Right hindlimb (tissue), 1 donor: ENCODE results near the gene RARA.
"Not testable (repeated sequence)": the region's sequence is repeated elsewhere in the genome, so short reads cannot be mapped to it uniquely, and the experiment has no call there.

Experiments used
- DNase-seq: peaks from one replicate; pipeline ENCODE4 v3.0.0-alpha.2; 2018

Gene RARA

DNA sequence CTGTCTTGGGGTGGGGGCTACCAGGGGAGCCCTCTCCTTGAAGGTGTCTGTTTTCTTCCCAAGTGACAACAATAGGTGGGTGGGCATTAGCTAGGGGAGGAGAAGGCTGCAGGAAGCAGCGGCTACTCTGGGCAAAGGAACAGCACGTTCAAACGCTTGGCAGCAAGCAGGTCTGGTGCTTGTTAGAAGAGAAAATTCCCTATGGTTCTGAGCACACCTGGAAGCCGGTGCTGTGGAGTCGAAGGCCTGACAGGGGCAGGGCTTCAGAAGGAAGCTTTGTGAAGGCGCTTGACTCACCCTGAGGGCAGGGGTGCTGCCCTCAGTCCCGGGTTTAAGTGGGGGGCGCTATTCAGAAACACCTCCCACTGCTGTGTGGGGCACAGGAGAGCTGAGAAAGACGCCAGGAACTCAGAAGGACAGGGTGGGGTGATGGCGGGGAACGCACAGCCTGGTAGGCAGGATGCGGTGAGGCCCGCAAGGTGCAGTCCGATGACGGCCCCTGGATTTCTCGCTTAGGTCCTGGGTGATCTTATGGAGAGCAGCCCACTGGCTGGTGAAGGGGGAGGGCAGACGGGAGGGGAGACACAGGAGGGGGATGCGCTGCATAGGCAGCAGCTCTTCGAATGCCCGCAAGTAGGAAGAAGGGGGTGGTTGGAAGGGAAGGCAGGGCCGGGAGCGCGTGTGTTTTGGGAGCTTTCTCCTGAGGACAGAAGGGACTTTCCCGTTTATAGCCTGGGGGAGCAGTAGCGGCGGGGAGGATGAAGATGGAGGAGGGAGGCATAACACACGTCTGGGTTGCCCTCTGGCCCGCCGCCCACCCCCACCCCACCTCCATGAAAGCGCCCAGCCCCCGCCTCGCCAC lies 52.3 kb downstream of the RARA start:
- DNase-seq, result no peak

DNA sequence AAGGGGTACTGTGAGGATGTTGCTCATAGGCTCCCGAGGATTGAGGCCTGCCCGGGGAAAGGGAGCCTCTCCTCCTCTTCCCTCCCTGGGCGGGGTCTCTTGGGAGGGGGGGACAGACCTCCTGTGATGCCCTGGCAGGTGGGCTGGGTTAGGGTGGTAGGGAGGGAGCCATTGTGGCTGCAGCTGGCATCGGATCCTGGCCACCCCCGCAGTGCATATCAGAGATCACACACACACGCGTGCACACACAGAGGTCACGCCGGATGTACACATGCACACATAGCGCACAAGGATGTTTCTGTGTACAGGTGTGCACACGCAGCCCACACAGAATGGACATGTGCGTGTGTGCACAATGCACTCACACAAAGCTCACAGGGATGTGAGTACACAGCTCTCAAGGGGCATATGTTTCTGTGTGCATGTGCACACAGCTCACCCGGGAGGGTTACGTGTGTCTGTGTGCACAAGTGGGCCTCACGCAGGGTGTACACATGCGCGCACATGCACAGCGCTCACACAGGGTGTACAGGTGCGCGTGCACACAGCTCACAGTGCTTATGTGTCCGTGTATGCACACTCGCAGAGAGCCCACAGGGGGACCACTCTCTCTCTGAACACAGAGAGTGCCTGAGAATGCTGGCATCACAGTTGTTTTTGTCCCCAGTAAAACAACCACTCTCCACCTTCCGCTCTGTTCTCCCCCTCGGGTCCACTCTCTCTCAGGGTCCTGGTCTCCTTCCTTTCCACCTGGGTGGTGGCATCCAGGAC lies 53.1 kb downstream of the RARA start:
- DNase-seq, result no peak

- DNase-seq, result peak; percentile 79
Measured at GRCh38 chr17:40362696-40363110, 53.7 kb downstream of the RARA start.

DNA sequence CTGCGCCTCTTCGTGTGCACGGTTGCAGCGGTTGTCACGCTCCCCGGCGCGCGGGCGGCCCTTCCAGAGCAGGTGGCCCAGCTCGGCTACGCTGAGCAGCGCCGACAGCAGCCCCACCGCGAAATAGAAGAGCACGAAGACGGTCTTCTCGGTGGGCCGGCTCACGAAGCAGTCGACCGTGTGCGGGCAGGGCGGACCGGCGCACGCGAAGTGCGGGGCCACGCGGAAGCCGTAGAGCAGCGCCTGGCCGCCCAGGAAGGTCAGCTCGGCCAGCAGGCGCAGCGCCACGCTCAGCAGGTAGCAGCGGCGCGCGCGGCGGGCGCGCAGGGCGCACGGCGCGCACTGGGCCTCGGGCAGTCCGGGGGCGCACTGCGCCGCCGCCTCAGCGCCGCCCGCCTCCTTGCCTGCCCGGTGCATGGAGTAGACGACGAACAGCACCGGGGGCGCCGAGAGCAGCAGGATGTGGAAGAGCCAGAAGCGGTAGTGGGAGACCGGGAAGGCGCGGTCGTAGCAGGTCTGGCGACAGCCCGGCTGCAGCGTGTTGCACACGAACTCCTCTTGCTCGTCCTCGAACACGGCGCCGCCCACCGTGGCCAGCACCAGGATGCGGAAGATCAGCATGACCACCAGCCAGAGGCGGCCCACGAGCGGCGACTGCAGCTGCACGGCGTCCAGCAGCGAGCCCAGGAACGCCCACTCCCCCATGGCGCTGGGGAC lies 54.3 kb downstream of the RARA start:
- DNase-seq, result peak; percentile 52

DNA sequence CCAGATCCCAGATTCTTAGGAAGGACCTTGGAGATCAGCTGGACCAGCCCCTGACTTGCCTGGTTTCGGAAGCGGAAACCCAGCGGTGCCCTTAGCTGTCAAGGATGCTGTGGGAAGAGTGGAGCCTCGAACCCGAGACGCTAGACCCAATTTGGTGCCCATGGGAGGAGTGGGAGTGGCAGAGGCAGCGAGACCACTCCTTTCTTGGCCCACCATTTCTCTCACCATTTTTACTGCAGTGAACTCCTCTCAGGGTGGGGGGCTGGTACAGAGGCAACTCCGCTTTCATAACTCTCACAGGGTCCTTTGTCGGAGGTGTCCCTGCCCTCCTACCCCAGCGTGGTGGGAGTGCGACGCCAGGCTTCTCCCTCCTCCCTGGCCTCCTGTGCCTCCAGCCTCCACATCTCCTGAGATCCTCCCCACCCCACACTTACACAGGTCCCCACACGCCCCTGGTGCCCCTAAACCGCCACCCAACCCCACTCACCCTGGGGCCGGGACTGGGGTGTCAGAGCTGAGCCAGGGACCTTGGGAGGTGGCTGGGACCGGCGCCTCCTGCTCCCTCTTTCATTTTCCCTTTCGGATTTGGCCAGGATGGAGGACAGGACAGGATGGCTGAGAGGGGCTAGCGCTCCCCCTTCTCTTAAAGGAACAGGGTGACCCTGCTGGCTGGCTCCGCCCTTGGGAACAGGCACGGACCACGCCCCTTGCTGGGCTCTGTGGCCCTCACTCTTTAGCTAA lies 55.3 kb downstream of the RARA start, which contains the start of gene GJD3:
GJD3 (minus strand) TSS at position 617 of the 741 bp plus-strand sequence. CDS start 922 bp downstream, outside the sequence.
- peak; percentile 30 for DNase-seq

DNA sequence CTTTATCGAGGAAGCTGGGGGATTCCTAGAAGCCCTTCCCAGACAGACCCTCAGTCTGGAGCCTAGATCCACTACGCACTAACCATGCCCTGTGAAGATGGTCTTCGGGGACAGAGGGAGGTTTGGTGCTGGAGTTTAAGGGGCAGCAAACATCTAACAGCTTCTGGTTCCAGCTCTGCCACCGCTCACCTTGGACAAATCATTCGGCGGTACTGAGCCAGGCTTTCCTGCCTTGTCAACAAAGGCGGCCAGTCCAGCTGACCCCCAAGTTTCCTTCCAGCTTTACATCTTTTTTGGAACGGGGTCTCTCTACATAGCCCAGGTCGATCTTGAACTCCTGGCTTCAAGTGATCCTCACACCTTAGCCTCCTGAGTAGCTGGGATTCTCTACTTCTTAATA lies 55.9 kb downstream of the RARA start:
- no peak for DNase-seq

- DNase-seq, result no peak
Measured at GRCh38 chr17:40366076-40366860, 57.3 kb downstream of the RARA start.

- DNase-seq, result no peak
Measured at GRCh38 chr17:40366861-40367518, 58.0 kb downstream of the RARA start.

DNA sequence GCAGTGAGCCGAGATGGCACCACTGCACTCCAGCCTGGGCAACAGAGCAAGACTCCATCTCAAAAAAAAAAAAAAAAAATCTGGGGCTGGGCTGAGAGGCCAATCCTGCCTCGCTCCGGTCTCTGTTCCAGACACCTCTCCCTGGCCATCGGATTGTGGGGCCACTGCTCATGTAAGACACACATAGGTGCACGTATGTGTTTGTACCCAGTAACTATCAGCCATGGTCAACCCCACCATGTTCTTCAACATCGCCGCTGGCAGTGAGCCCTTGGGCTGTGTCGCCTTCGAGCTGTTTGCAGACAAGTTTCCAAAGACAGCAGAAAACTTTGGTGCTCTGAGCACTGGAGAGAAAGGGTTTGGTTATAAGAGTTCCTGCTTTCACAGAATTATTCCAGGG lies 58.7 kb downstream of the RARA start:
- not testable (repeated sequence) for DNase-seq

GRCh38 chr17:40369923-40370322 lies 60.9 kb downstream of the RARA start:
- DNase-seq, result no peak

GRCh38 chr17:40371261-40371929 lies 62.4 kb downstream of the RARA start:
- DNase-seq, result no peak

DNA sequence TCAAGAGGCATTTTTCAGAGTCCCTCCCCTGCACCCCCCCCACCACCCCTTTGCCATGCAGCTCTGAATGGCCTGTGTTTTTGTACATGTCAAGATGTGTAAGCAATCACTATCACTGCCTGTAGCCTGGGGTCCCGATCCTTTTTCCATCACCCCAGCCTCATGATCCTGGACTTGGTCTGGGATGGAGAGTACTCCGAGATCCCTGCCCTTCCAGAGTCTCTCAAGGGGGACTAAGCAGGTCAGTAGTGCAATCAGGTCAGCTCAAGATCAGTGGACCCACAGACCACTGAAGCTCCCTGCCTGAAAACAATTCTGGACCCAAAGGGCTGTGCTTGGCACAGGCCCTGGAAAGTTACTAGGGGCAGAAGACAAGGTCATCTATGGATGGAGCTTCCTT lies 63.1 kb downstream of the RARA start:
- no peak for DNase-seq

DNA sequence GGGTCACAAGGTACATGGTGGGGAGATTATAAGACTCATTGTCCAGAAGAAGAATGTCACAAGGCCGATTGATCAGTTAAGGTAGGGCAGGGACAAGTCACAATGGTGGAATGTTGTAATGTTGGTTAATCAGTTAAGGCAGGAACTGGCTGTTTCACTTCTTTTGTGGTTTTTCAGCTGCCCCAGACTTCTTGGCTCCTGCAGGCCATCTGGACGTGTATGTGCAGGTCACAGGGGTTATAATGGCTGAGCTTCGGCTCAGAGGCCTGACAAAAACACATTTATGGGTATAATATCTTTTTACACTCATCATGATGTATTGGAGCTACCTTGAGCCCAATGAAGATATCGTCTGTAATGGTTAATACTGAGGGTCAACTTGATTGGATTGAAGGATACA lies 63.7 kb downstream of the RARA start:
- DNase-seq, result not testable (repeated sequence)

DNA sequence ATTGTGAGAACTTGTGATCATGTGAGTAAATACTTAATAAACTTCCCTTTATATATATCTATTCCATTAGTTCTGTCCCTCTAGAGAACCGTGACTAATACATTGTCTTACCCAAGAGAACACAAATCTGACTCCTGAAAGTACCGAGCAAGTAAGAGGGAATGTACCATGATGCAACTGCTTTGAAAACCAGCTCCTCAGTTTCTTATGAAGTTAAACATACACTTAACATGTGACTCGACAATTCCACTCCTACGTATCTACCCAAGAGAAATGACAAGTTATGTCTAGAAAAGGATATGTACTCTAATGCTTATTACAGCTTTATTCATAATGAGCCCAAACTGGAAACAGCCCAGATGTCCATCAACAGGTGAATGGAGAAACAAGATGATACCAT lies 64.3 kb downstream of the RARA start:
- no peak for DNase-seq

DNA sequence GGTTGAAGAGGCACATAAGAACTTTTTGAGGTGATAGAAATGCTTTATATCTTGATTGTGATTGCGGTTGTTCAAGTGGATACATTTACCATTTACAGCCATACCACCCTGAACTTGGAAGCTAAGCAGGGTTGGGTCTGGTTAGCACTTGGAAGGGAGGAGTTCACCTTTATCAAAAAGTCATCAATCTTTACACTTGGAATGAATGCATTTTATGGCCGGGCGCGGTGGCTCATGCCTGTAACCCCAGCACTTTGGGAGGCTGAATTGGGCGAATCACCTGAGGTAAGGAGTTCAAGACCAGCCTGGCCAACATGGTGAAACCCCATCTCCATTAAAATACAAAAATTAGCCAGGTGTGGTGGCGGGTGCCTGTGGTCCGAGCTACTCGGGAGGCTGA lies 65.0 kb downstream of the RARA start:
- no peak for DNase-seq

DNA sequence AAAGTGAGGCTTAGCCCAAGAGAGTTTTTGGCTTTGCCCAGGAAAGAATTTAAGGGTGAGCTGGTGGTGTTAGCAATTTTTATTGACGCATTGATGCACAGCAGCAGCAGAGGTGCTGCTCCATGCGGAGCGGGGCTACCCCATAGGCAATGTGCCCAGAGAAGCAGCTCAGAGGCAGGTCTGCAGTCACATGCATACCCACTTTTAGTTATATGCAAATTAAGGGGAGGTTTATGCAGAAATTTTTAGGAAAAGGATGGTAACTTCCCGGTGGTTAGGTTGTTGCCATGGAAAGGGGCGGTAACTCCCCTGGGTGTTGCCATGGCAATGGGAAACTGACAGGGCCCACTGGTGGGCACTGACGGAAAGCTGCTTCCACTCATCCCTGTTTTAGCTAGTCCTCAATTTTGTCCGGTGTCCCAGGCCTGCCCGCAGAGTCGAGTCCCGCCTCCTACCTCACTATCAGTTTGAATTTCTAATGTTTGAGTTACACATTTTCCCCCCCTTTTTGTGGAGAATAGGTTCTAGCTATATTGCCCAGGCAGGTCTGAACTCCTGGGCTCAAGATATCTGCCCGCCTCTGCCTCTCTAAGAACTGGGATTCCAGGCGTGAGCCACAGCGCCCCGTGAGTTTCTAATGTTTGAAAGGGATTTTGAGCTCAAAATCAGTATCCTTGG lies 66.0 kb downstream of the RARA start:
- no peak for DNase-seq

DNA sequence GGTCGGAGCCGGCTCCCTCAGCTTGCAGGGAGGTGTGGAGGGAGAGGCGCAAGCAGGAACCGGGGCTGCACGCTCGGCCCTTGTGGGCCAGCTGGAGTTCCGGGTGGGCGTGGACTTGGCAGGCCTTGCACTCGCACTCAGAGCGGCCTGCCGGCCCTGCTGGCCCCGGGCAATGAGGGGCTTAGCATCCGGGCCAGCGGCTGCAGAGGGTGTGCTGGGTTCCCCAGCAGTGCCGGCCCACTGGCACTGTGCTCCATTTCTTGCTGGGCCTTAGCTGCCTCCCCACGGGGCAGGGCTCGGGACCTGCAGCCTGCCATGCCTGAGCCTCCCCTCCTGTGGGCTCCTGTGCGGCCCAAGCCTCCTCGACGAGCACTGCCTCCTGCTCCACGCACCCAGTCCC lies 66.8 kb downstream of the RARA start:
- DNase-seq, result not testable (repeated sequence)

DNA sequence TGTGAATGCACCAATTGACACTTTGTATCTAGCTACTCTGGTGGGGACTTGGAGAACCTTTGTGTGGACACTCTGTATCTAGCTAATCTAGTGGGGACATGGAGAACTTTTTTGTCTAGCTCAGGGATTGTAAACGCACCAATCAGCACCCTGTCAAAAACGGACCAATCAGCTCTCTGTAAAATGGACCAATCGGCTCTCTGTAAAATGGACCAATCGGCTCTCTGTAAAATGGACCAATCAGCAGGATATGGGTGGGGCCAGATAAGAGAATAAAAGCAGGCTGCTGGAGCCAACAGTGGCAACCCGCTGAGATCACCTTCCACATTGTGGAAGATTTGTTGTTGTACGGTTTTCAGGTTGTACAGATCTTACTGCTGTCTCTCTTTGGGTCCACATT lies 67.6 kb downstream of the RARA start:
- DNase-seq, result not testable (repeated sequence)

DNA sequence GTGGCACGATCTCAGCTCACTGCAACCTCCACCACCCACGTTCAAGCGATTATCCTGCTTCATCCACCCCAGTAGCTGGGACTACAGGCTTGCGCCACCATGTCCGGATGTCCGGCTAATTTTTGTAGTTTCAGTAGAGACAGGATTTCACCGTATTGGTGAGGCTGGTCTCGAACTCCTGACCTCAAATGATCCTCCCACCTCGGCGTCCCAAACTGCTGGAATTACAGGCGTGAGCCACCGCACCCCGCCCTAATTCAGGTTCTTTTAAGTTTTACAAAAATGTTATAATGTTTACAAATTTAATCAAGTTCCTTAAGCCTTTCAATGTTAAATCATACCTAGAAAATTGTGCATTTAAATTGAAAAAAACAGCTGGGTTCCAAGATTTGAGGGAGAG lies 68.9 kb downstream of the RARA start:
- no peak for DNase-seq

GRCh38 chr17:40378966-40379365 lies 70.0 kb downstream of the RARA start:
- DNase-seq, result no peak
